Stimulated activated CD8-positive, alpha-beta memory T cell treated with anti-CD3 and anti-CD28 coated beads, Interleukin-15, amount 100 ng/mL, for 48 hours (primary cell): ENCODE measurements around the gene FAM13B.
"Not testable (repeated sequence)": the region's sequence is repeated elsewhere in the genome, so short reads cannot be mapped to it uniquely, and the experiment has no call there.

Source experiments
- DNase-seq, 2 donors: peaks; one replicate each; pipeline ENCODE4 v3.0.0-alpha.2; 2020; ENCODE audit warnings: low read depth in 2 of 2

The FAM13B gene

GRCh38 chr5:137960819-137961218, 72.1 kb downstream of the FAM13B start:
- no peak for DNase-seq

GRCh38 chr5:137960141-137960540, 72.7 kb downstream of the FAM13B start:
- DNase-seq: no peak

DNA sequence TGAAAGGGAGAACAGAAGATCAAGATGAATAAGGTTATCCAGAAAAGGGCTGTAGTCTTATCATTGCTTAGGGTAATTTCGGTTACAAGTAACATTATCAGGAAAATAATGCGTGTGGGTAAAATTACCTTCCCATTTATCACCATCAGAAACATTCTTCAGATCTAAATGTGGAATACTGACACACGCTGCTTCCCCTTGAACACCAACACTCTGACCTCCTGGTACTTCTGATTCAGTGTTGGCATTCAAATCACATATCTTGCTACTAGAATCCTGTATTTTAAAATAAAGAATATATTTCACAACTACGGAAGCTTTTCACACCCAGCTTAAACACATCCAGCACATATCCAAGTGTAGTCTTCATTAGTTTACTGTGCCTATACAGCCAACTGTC, 73.4 kb downstream of the FAM13B start:
- no peak for DNase-seq

DNA sequence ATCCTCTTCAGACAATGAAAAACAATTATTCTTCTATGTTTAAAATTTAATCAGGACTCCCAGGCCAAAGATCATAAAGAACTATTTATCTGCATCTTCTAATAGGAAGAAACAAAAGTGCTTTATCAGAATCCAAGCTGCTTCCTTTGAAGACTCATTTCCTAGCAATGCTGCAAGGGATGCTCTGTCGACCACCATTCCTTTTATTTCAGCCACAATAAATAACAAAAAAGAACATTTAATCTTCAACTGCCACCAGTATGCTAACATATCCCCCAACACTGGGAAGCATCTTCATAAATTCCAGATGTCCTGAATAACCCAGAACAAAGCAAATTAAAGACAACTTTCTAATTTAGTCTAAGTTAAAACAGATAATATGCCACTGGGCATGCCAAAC, 74.9 kb downstream of the FAM13B start:
- DNase-seq: no peak

DNA sequence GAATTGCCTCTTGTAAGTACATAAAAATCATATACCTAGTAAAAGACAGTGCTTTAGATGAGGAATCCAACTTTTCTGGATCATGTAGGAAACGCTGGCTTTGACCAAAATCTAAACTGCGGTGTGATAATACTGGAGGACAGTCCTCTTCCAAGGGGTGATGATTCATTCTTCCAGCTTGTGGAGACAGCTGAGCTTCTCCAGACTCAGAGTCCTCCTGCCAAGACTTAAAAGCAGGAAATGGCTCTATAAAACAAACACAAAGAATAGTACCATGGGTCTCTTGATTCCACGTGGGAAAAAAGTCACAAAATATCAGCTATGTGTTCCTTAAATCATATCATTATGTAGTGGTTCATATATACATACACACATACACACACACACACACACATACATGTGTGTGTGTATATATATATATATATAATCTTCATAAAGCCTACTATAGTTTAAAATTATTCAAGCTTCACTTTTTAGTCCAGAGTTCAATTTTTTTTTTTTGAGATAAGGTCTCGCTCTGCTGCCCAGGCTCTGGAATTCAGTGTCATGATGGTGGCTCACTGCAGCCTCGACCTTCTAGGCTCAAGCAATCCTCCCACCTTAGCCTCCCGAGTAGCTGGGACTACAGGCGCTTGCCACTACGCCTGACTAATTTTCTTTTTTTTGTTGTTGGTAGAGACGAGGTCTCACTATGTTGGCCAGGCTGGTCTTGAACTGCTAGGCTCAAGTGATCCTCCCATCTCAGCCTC, 78.6 kb downstream of the FAM13B start:
- no peak for DNase-seq

DNA sequence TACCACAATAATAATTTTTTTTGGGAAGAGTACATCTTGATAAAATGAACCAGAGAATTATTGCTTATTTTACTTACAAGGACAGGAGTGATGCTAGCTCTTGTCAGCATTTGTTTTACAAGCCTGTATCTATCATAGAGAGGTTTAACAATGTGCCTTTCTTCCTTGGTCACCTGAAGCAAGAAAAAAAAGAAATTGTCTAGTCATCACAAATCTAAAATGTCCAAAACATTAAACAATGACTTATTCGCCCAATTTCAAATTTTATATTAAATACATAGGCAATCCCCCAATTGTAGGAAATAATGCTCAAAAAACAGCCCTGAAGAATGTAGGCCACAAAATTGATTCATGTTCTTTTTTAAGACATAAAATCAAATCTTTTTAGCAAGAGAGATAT, 87.1 kb downstream of the FAM13B start:
- DNase-seq: no peak

- not testable (repeated sequence) for DNase-seq
Observed at GRCh38 chr5:137944280-137944679, 88.6 kb downstream of the FAM13B start.

GRCh38 chr5:137939331-137939730, 93.5 kb downstream of the FAM13B start:
- DNase-seq: no peak

DNA sequence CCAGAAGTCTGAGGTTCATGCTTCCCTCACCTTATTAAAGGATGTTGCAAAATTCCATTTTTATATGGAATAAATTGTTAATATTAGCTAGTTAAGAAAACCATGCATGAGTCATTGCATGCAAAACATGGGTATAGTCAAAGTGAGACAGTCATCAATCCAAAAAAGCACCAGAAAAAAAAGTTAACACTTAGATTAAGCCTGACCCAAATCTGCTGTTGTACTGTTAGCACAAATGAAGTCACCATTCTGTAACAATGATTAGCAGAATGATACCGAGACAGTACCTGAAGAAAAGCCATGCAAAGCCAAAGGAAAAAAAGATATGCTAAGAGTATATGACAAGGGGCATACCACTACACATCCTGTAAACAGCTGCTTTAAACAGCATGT, 94.1 kb downstream of the FAM13B start:
- DNase-seq: no peak

DNA sequence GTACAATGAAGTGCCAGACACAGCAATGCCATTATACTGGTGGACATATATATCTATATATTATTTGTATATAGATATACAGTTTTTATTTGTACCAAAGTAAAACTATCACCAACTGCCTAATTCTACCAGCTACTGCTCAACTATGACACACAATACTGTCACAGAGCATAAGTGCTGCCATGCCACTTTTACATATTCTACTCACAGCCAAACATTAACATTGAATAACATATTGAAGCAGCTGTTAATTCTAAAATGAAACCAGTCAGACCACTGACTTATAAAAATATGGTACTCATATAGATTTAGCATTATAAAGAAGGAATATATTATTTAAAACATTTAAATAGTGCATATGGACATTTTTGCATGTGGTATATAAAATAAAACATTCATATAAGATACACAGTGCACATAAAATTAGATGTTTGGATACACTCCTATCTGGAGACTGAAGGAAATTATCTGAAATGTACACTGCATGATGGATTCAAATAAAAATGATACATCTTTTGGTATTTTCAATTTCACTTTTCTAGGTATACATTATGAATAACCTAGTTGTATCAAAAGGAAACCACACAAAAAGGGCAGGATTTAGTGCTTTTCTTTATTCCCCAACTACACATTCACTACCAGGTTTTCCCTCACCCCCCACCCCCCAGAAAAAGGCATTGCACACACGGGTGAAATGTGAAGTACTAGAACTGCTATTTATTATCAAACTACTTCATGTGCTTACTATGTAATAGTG, 94.7 kb downstream of the FAM13B start:
- DNase-seq: no peak

- DNase-seq: no peak
Observed at GRCh38 chr5:137935694-137936093, 97.2 kb downstream of the FAM13B start.

DNA sequence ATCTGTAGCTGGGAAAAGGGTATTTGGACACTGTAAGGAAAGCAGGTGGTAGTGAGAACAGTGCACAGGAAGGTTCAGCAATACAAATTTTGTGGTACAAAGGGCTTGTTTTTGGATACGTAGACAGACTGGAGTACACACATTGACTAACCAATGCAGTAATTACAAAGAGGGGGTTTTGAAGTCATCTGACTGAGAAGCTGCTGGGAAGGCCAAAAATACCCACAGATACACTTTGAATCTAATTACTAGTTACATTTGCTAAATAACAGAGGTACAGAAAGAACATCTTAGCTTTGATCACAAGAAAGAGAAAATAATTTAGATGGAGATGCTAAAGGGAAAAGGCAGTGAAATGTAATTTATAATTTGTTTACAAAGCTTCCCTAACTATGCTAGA, 97.7 kb downstream of the FAM13B start:
- DNase-seq: no peak

GRCh38 chr5:137933491-137933911, 99.4 kb downstream of the FAM13B start:
- no peak for DNase-seq

DNA sequence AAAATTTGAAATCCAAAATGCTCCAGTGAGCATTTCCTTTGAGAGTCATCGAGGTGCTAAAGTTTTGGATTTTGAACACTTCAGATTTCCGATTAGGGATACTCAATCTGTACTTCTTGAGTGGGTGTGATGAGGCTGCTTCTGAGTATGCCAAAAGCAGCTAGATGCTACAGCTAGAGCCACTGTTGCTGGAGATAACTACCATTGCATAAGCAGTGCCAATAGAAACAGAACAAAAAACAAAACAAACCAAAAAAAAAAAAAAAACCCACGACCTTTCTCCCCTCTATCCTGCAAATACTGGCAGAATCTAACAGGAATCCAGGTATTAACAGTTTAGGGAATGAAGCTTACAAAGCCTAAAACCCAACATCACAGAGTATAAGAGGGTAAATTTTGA, 100.1 kb downstream of the FAM13B start:
- DNase-seq: no peak

DNA sequence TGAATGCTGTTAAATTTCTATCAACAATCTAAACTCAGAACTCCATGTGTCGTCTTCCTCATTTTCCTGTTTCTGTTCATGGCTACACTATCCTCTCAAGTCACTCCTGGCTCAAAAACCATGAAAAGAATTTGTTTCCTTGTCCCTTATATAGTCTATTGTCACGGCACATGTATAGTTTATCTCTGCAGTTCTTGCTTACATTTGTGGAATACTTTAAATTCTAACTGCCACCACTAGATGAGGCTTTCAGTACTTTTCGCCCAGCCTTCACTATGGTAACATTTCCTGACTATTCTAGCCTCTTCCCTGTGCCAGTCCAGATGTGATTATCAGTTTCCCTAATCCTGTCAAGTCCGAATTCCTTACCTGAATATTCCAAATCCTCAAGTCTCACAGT, 109.0 kb downstream of the FAM13B start:
- no peak for DNase-seq

DNA sequence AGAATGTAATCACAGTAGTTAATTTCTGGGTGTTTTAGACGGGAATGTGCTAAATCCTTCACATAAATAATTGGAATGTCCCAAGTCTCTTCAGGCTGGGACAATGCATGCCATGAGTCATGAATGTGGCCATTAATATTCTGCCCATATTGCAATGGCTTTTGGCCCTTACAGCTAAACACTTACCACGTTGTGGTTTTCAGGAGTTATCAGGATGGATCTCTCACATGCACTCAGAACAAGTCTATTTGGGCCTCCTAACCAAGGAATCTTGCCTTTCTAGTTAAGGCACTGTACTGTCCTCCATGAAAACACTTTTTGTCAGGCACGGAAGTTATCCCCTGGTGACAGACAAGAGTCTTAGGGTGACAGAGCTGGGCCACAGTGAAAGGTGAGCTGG, 110.9 kb downstream of the FAM13B start:
- no peak for DNase-seq

GRCh38 chr5:137916923-137917322, 116.0 kb downstream of the FAM13B start:
- DNase-seq: no peak

DNA sequence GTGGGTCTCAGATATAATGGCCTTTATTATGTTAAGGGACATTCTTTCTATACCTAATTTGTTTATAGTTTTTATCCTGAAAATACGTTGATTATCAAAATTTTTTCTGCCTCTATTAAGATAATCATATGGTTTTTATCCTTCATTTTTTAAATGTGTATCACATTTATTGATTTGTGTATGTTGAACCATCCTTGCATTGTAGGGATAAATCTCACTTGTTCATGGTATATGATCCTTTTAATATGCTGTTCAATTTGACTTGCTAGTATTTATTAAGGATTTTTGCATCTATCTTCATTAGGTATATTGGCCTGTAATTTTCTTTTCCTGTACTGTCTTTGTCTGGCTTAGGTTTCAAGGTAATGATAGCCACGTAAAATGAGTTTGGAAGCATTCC, 118.1 kb downstream of the FAM13B start:
- DNase-seq: no peak

DNA sequence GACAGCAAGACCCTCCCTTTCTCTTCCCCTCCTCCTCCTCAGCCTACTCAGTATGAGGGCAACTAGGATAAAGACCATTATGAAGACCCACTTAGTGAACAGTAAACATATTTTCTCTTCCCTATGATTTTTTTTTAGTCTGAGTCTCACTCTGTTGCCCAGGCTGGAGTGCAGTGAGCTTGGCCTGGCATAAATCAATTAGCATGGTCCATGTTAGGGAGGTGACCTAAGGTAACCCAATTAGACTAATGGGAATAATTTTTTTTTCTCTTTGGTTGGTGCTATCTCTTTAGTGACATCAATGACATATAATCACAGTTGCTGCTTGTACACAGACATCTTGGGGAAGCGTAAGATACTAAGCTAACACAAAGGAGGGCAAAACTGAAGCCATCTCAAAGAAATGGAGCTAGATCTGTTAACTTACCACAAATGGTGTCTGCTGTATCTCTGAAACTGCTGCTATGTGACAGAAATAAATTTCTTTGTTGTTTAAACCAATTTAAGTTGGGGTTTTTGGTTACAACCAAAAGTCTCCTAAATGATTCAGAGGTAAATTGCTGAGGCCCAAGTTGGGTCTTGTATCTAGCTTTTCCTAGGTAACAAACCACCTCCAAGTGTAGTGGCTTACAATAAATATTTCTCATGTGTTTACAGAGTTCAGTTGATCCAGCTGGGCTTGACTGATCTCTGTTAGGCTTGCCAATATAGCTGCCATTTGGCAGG, 130.3 kb downstream of the FAM13B start:
- DNase-seq: no peak

DNA sequence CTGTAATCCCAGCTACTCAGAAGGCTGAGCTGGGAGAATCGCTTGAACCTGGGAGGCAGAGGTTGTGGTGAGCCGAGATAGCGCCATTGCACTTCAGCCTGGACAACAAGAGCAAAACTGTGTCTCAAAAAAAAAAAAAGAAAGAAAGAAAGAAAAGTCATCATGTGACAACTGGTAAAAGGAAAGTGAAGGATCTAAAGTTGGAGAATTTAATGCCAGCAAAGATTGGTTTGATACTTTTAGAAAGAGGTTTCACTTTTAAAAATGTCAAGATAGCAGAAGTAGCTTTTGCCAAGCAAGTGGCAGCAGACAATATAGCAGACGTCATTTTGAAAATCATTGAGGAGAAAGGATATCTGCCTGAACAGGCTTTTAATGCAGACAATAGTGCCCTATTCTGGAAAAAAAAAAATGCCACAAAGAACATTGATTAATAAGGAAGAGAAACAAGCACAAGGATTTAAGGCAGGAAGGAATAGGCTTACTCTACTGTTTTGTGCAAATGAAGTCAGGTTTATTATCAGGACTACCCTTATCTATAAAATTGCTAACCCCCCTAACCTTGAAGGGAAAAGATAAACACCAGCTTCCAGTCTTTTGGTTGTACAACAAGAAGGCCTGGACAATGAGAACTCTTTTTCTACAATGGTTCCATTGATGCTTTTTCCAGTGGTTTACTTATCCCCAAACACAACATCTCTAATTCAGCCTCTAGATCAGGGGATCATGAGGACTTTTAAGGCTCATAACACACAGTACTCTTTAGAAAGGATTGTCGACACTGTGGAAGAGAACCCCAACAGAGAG, 131.7 kb downstream of the FAM13B start:
- DNase-seq: no peak

DNA sequence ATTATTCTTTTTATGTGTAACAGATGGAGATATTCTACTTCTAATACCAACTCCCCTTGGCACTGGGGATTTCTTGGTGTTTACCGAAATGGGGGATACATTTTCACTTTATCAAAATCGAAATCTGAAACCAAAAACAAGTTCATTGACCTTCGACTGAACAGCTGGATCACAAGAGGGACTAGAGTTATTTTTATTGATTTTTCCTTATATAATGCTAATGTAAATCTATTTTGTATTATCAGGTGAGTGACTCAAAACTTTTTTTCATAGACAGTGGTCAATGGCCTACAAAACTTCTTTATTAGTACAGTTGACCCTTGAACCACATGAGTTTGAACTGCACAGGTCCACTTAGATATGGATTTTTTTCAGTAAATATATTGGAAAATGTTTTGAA, 133.4 kb downstream of the FAM13B start:
- DNase-seq: no peak

- DNase-seq: no peak
Observed at GRCh38 chr5:137896560-137896959, 136.3 kb downstream of the FAM13B start.
